ENCODE results near the gene ATP5PD. TPM values are rescaled to one million over a fixed set of nuclear protein-coding genes. Genes with fewer than 3 reads are reported as not detected.

ATP5PD gene
- total and polyA plus RNA-seq, 7 donors = 409 to 931 (median 577) TPM

DNA sequence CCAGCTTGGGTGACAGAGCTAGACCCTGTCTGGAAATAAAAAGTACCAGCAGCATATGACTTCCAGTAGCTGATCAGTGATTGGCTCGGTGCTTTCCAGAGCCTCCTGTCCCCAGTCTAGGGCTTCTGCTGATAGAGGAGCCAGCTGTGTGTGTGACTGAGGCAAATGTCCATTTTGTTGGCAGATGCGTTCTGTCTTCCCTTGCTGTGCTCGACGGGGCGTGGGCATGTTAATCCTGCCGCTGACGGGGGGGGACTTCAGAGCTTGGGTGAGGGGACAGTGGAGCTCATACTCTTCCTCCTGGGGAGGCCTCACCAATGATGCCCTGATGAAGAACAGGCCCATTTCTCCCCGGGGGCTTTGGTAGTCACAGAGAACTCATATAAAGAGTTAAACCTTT is 14.8 kb upstream of the ATP5PD start:
- TF ChIP-seq, protein P1, sequence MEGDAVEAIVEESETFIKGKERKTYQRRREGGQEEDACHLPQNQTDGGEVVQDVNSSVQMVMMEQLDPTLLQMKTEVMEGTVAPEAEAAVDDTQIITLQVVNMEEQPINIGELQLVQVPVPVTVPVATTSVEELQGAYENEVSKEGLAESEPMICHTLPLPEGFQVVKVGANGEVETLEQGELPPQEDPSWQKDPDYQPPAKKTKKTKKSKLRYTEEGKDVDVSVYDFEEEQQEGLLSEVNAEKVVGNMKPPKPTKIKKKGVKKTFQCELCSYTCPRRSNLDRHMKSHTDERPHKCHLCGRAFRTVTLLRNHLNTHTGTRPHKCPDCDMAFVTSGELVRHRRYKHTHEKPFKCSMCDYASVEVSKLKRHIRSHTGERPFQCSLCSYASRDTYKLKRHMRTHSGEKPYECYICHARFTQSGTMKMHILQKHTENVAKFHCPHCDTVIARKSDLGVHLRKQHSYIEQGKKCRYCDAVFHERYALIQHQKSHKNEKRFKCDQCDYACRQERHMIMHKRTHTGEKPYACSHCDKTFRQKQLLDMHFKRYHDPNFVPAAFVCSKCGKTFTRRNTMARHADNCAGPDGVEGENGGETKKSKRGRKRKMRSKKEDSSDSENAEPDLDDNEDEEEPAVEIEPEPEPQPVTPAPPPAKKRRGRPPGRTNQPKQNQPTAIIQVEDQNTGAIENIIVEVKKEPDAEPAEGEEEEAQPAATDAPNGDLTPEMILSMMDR (IDR thresholded peaks at IDR 0.05) = no peak
- peaks cover 3 to 57% of the 10 kb centered on the region in 2 donors for H3K36me3 ChIP-seq (ENCODE audit: insufficient read depth in 1 of 2, low read depth in 1 of 2)
- no peaks in the 10 kb centered on the region for H3K9me3 ChIP-seq
- intact Hi-C loops (cut with DNase I) = no loop called here
- ATAC-seq = no peak
- H3K4me1 ChIP-seq = peaks cover 10% of the 10 kb centered on the region
- no peak for DNase-seq
- H3K27me3 ChIP-seq (ENCODE audit: insufficient read depth in 3 of 3, low read length in 2 of 3) = no peaks in the 10 kb centered on the region
- H3K27ac ChIP-seq = no peak overlapping the region
- H3K4me3 ChIP-seq = no peak overlapping the region
- WGBS, 3 donors = 83 to 88% (median 84%) methylated on average over 8 of the region's 8 CpGs

DNA sequence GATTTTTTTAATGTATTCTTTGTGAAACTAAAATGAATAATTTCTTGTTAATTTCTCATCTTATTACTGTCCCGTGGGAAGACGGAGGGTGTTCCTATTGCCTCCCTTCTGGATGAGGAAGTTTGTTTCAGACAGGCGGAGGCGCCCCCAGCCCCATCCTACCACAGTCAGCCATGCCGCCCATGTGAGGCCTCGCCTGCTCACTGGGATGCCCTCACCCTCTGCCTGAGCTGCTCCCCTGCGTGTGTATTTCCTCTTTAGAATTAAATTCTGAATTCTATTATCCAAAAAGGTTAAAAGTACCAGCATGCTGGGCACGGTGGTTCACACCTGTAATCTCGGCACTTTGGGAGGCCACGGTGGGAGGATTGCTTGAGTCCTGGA is 14.3 kb upstream of the ATP5PD start:
- no peak for ATAC-seq
- no peaks in the 10 kb centered on the region for H3K27me3 ChIP-seq (ENCODE audit: insufficient read depth in 3 of 3, low read length in 2 of 3)
- WGBS, 3 donors = 93 to 96% (median 96%) methylated on average over 10 of the region's 10 CpGs
- H3K4me1 ChIP-seq = peaks cover 10% of the 10 kb centered on the region
- intact Hi-C loops (cut with DNase I) = no loop called here
- H3K4me3 ChIP-seq = no peak overlapping the region
- peak overlapping the region; percentile 81 for H3K27ac ChIP-seq
- H3K9me3 ChIP-seq = no peaks in the 10 kb centered on the region
- TF ChIP-seq, protein P1 (IDR thresholded peaks at IDR 0.05) = no peak
- H3K36me3 ChIP-seq (ENCODE audit: insufficient read depth in 1 of 2, low read depth in 1 of 2) = peaks cover 3 to 62% of the 10 kb centered on the region in 2 donors
- DNase-seq = no peak

DNA sequence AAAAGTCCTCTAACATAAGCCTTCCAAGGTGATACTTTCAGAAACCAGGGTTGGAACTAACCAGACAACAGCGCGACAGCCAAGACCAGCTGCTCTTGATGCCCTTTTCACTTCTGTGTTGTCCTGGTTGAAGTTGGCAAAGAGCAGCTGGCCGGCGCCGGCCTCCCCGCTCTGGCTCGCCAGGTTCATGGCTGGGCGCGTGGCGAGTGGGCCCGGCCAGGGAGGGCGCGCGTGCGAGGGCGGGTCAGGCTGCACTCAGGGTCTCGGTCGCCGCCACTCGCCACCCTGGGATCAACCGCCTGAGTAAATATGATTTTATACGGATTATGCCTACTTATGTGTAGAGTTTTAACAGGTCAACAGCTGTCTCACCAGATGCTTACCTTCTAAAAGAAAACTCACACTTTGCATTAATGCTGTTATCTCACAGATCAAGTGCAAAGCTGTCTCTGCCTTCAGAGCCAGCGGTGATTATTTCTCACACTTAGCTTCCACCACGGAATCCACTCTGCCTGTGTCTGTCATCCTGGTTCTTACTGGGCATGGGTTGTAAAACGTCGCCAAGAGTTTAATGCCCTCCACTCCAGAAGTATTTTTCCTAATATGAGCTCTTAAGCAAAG is 13.8 kb upstream of the ATP5PD start:
- 40 to 59% (median 42%) methylated on average over 26 of the region's 26 CpGs for WGBS, 3 donors
- intact Hi-C loops (cut with DNase I) = no loop called here
- peak; percentile 55 to 81 for DNase-seq

DNA sequence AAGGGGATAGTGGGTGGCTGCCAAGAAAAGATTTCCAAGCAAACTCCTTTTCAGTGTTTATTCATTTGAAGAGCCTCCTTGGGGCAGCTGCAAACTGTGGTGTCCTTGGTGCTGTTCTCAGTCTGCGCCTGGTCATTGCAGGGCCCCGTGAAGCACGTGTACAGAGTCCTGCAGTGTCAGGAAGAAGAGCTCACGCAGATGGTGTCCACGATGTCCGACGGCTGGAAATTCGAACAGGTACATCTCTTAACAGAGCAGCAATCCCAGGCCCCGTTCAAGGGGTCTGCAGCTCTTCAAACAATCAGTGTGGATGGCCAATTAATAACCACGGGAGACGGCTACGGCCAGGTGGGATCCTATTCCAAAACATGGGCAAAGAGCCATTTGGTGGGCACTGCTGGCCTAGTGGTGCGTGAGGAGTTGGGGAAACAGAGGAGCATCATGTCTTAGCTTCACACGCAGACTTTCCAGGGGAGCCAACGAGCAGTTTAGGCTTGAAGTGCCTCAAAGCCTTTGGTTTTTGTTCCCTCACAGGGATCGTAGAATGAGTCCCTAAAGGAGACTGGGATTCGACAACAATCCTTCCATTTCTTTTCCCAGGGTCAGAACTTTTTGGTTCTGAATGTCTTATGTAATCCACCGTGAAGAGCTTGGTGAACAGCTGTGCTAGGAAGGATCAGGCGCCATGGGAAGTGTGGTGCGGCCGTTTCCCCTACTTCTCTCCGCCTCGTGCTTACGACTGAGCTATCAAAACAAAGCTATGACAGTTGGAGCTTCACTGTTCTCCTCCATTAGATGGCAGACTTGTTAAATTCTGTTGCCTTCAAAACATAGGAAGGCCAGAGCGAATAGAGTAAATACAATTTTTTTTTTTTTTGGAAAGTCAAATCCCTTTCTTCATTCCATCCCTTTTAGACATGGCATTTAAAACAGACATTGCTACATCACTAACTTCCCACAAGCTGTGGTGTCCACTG is 12.9 kb upstream of the ATP5PD start:
- peaks cover 10% of the 10 kb centered on the region for H3K4me1 ChIP-seq
- intact Hi-C loops (cut with DNase I) = no loop called here
- 32 to 46% (median 37%) methylated on average over 25 of the region's 25 CpGs for WGBS, 3 donors
- TF ChIP-seq, protein P1 (IDR thresholded peaks at IDR 0.05) = peak; percentile 45
- no peak for DNase-seq
- H3K27me3 ChIP-seq (ENCODE audit: insufficient read depth in 3 of 3, low read length in 2 of 3) = no peaks in the 10 kb centered on the region
- H3K36me3 ChIP-seq (ENCODE audit: insufficient read depth in 1 of 2, low read depth in 1 of 2) = peaks cover 3 to 65% of the 10 kb centered on the region in 2 donors
- ATAC-seq = peak; percentile 80 to 91 (median 86)
- H3K9me3 ChIP-seq = no peaks in the 10 kb centered on the region
- H3K4me3 ChIP-seq = peak overlapping the region; percentile 3
- peak overlapping the region; percentile 81 for H3K27ac ChIP-seq

More for the DNA sequence above, 13.8 kb upstream of the ATP5PD start:
- peak; percentile 81 to 94 (median 92) for ATAC-seq
- TF ChIP-seq, protein P1 (IDR thresholded peaks at IDR 0.05) = no peak
- H3K4me3 ChIP-seq = no peak overlapping the region
- H3K36me3 ChIP-seq (ENCODE audit: insufficient read depth in 1 of 2, low read depth in 1 of 2) = peaks cover 3 to 65% of the 10 kb centered on the region in 2 donors
- peaks cover 10% of the 10 kb centered on the region for H3K4me1 ChIP-seq
- H3K9me3 ChIP-seq = no peaks in the 10 kb centered on the region
- H3K27me3 ChIP-seq (ENCODE audit: insufficient read depth in 3 of 3, low read length in 2 of 3) = no peaks in the 10 kb centered on the region
- peak overlapping the region; percentile 81 for H3K27ac ChIP-seq

All from psoas muscle (tissue), 8 donors.